Dedifferentiated amniotic fluid mesenchymal stem cell (primary cell): Measurements from ENCODE around the gene ZBTB2.
A peak's percentile ranks its signal among the peaks of the same experiment; 100 is the strongest.

Source experiments
- DNase-seq: peaks from one replicate; pipeline ENCODE4 v3.0.0-alpha.2; 2016; ENCODE audit errors: extremely low spot score

The ZBTB2 gene

GRCh38 chr6:151391471-151392413 lies at the start of gene ZBTB2:
Gene ZBTB2, minus strand, starts transcription at chr6:151391559. Its CDS starts 17,922 bp downstream, at chr6:151373637.
- peak; percentile 63 for DNase-seq

GRCh38 chr6:151440930-151441329 lies 49.6 kb upstream of the ZBTB2 start:
- DNase-seq = peak; percentile 58

GRCh38 chr6:151440498-151440897 lies 49.1 kb upstream of the ZBTB2 start:
- no peak for DNase-seq

- no peak for DNase-seq
Observed at GRCh38 chr6:151437401-151437800, 46.0 kb upstream of the ZBTB2 start.

- DNase-seq = peak; percentile 84
Observed at GRCh38 chr6:151436802-151437201, 45.4 kb upstream of the ZBTB2 start.

- DNase-seq = no peak
Observed at GRCh38 chr6:151436300-151436699, 44.9 kb upstream of the ZBTB2 start.

- no peak for DNase-seq
Observed at GRCh38 chr6:151434369-151434768, 43.0 kb upstream of the ZBTB2 start.

GRCh38 chr6:151432651-151433050 lies 41.3 kb upstream of the ZBTB2 start:
- no peak for DNase-seq

- DNase-seq = peak; percentile 13
Observed at GRCh38 chr6:151431337-151431736, 40.0 kb upstream of the ZBTB2 start.

GRCh38 chr6:151430886-151431285 lies 39.5 kb upstream of the ZBTB2 start:
- no peak for DNase-seq

GRCh38 chr6:151428093-151428735 lies 36.9 kb upstream of the ZBTB2 start:
- DNase-seq = peak; percentile 8

GRCh38 chr6:151425561-151425960 lies 34.2 kb upstream of the ZBTB2 start:
- DNase-seq = no peak

GRCh38 chr6:151422981-151423380 lies 31.6 kb upstream of the ZBTB2 start:
- DNase-seq = no peak

- no peak for DNase-seq
Observed at GRCh38 chr6:151417477-151417876, 26.1 kb upstream of the ZBTB2 start.

GRCh38 chr6:151414641-151415260 lies 23.4 kb upstream of the ZBTB2 start:
- DNase-seq = no peak

- no peak for DNase-seq
Observed at GRCh38 chr6:151413372-151414145, 22.2 kb upstream of the ZBTB2 start.

- no peak for DNase-seq
Observed at GRCh38 chr6:151412909-151413308, 21.6 kb upstream of the ZBTB2 start.

- DNase-seq = no peak
Observed at GRCh38 chr6:151409679-151410078, 18.3 kb upstream of the ZBTB2 start.

- DNase-seq = no peak
Observed at GRCh38 chr6:151409260-151409659, 17.9 kb upstream of the ZBTB2 start.

- DNase-seq = no peak
Observed at GRCh38 chr6:151408858-151409257, 17.5 kb upstream of the ZBTB2 start.

- DNase-seq = no peak
Observed at GRCh38 chr6:151403919-151404308, 12.6 kb upstream of the ZBTB2 start.

- DNase-seq = no peak
Observed at GRCh38 chr6:151402228-151402627, 10.9 kb upstream of the ZBTB2 start.
